PC-3 (cell line): ENCODE data around the gene TEAD1. TPM values are rescaled to one million over a fixed set of nuclear protein-coding genes. Genes with fewer than 3 reads are reported as not detected.

Experiments
- ATAC-seq: fragments of 200-7000 bp; cut with Tn5 transposase; 2 replicates; pipeline ENCODE4 v1.9.1; 2020; ENCODE audit warnings: mild to moderate bottlenecking, moderate library complexity
- BruUV-seq: library from RNA; stranded (reverse); fragments of 400-500 nt; replicated peaks from 2 replicates; lab custom pipeline; 2021; lab: Mats Ljungman, UMichigan
- CTCF ChIA-PET: fragments of 300-600 bp; sonication (Branson Sonifier 250); formaldehyde crosslinking; loops from one replicate; lab custom pipeline; 2022; ENCODE audit warnings: antibody characterized with exemption; lab: Charles Lee
- POLR2A ChIA-PET: fragments of 300-600 bp; sonication (Branson Sonifier 250); formaldehyde crosslinking; loops from one replicate; lab custom pipeline; 2022; ENCODE audit warnings: antibody characterized with exemption; ENCODE audit not compliant: unreplicated experiment; lab: Charles Lee
- DNase-seq: peaks from one replicate; pipeline ENCODE4 v3.0.0-alpha.2; 2015
- H2AFZ ChIP-seq: fragments of 300-600 bp; sonication (generic); 2 replicates; pipeline ENCODE4 v1.6.0; 2016; ENCODE audit warnings: antibody characterized with exemption, low read length
- H3F3A ChIP-seq: fragments of 300-600 bp; sonication (generic); one replicate; pipeline ENCODE4 v1.6.0; 2017; ENCODE audit warnings: antibody characterized with exemption, low read length, control low read depth, mild to moderate bottlenecking; ENCODE audit not compliant: unreplicated experiment
- H3K27ac ChIP-seq: fragments of 300-600 bp; sonication (generic); 2 replicates; pipeline ENCODE4 v1.5.1; 2016; ENCODE audit warnings: mild to moderate bottlenecking, low read length
- H3K27me3 ChIP-seq: fragments of 300-600 bp; sonication (generic); 2 replicates; pipeline ENCODE4 v1.6.1; 2016; ENCODE audit warnings: low read length, mixed read lengths
- H3K36me3 ChIP-seq: fragments of 300-600 bp; sonication (generic); 2 replicates; pipeline ENCODE4 v1.6.1; 2016; ENCODE audit warnings: low read depth, mixed run types, low read length, mixed read lengths
- H3K4me1 ChIP-seq: fragments of 300-600 bp; sonication (generic); 2 replicates; pipeline ENCODE4 v1.5.1; 2016; ENCODE audit warnings: low read length; ENCODE audit not compliant: insufficient read depth
- H3K4me2 ChIP-seq: fragments of 300-600 bp; sonication (generic); 2 replicates; pipeline ENCODE4 v1.6.0; 2016; ENCODE audit warnings: low read length
- H3K4me3 ChIP-seq: fragments of 300-600 bp; sonication (generic); 2 replicates; pipeline ENCODE4 v1.5.1; 2016; ENCODE audit warnings: mild to moderate bottlenecking, low read length, mixed read lengths
- H3K79me2 ChIP-seq: fragments of 300-600 bp; sonication (generic); 2 replicates; pipeline ENCODE4 v1.6.1; 2017; ENCODE audit warnings: low read length, mixed read lengths
- H3K9ac ChIP-seq: fragments of 300-600 bp; sonication (generic); 2 replicates; pipeline ENCODE4 v1.6.0; 2016; ENCODE audit warnings: mild to moderate bottlenecking, low read length
- H3K9me2 ChIP-seq: fragments of 300-600 bp; sonication (generic); replicated peaks from 2 replicates; pipeline ENCODE4 v1.6.1; 2016; ENCODE audit warnings: mixed run types, low read length, mixed read lengths
- H3K9me3 ChIP-seq: fragments of 300-600 bp; sonication (generic); 2 replicates; pipeline ENCODE4 v1.6.1; 2016; ENCODE audit warnings: low read length, mixed read lengths
- H4K20me1 ChIP-seq: fragments of 300-600 bp; sonication (generic); 2 replicates; pipeline ENCODE4 v1.6.1; 2016; ENCODE audit warnings: low read length, mixed read lengths
- EZH2 ChIP-seq: fragments of 300-600 bp; sonication (generic); IDR thresholded peaks from one replicate; pipeline ENCODE4 v1.6.1; 2017; ENCODE audit warnings: antibody characterized with exemption, mild to moderate bottlenecking, low read length; ENCODE audit not compliant: unreplicated experiment
- EZH2phosphoT487 ChIP-seq: fragments of 300-600 bp; sonication (generic); IDR thresholded peaks from 2 replicates; pipeline ENCODE4 v1.6.1; 2018; ENCODE audit warnings: mild to moderate bottlenecking, antibody characterized with exemption, low read length, borderline replicate concordance
- intact Hi-C: fragments of 100-400 bp; cut with micrococcal nuclease; formaldehyde crosslinking; loops from 2 replicates; pipeline ENCODE4 v1.9.0; 2023
- total RNA-seq: library from RNA; depleted of rRNA; stranded (reverse); fragments of >200 nt; gene quantifications from 2 replicates; pipeline ENCODE4 v1.2.3, GENCODE V29; 2014
- TF ChIP-seq, protein P1 (sequence below): fragments of 300-600 bp; sonication (generic); conservative IDR thresholded peaks from 2 replicates; pipeline ENCODE4 v1.5.1; 2017; ENCODE audit warnings: antibody characterized with exemption, low read depth, mild to moderate bottlenecking, low read length

The TEAD1 gene
- total RNA-seq, 1 experiment from 2014 or later, result 70.2 TPM

DNA sequence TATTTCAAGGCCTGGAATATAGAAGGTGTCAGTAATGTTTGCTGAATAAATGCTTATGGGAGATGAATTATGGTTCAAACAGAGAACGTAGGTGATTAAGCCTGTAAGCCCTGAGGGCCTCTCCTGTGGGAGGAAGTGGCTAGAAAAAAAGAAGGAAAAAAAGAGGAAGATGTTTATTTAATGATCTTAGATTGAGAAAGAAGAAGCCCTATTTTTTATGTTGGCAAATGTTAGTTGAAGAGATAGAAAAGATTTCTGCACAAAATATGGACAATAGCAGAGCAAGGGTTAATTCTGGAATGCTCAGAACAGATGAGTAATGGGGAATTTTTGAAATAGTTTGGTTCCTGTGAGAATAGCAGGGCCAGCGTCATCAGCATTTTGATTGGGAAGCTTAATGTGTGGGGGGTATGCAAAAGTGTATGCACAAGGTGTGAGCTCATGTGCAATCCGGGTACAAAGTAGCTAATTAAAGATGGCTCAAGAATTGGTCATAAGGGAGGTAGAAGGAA lies 95.7 kb downstream of the TEAD1 start:
- H2AFZ ChIP-seq, result no peak overlapping the region
- ATAC-seq, result peak; percentile 83
- H3K36me3 ChIP-seq, result peaks cover 15% of the 10 kb centered on the region; the same call in 1 of the 2 replicates
- peak overlapping the region; percentile 45 for H3K9ac ChIP-seq
- peak overlapping the region; percentile 5; the same call in 1 of the 2 replicates for H3K4me3 ChIP-seq
- POLR2A ChIA-PET, result interaction anchor here (0.7 kb wide), 1 partner anchor 78 kb away, joined by 5 read pairs; no protein-coding TSS in a partner anchor
- no peaks in the 10 kb centered on the region for H3K27me3 ChIP-seq
- DNase-seq, result peak; percentile 82
- H3F3A ChIP-seq, result no peaks in the 10 kb centered on the region
- CTCF ChIA-PET, result interaction anchor here (0.6 kb wide), 1 partner anchor 23 kb away, joined by 3 read pairs; no protein-coding TSS in a partner anchor
- peak overlapping the region; percentile 87 for H3K27ac ChIP-seq
- peaks cover 42% of the 10 kb centered on the region for H3K4me1 ChIP-seq
- intact Hi-C loops, result loop anchor here (2.0 to 5.0 kb wide), 3 partner anchors 45 to 117 kb away; no protein-coding TSS in a partner anchor
- BruUV-seq, result no TSS peak
- no peaks in the 10 kb centered on the region for H3K9me2 ChIP-seq
- peak overlapping the region; percentile 62 for H3K4me2 ChIP-seq
- H3K9me3 ChIP-seq, result no peaks in the 10 kb centered on the region
- no peaks in the 10 kb centered on the region for H4K20me1 ChIP-seq
- peaks cover 85% of the 10 kb centered on the region for H3K79me2 ChIP-seq
- no peak for TF ChIP-seq EZH2
- TF ChIP-seq EZH2phosphoT487, result no peak
- TF ChIP-seq, protein P1, sequence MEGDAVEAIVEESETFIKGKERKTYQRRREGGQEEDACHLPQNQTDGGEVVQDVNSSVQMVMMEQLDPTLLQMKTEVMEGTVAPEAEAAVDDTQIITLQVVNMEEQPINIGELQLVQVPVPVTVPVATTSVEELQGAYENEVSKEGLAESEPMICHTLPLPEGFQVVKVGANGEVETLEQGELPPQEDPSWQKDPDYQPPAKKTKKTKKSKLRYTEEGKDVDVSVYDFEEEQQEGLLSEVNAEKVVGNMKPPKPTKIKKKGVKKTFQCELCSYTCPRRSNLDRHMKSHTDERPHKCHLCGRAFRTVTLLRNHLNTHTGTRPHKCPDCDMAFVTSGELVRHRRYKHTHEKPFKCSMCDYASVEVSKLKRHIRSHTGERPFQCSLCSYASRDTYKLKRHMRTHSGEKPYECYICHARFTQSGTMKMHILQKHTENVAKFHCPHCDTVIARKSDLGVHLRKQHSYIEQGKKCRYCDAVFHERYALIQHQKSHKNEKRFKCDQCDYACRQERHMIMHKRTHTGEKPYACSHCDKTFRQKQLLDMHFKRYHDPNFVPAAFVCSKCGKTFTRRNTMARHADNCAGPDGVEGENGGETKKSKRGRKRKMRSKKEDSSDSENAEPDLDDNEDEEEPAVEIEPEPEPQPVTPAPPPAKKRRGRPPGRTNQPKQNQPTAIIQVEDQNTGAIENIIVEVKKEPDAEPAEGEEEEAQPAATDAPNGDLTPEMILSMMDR, result no peak

DNA sequence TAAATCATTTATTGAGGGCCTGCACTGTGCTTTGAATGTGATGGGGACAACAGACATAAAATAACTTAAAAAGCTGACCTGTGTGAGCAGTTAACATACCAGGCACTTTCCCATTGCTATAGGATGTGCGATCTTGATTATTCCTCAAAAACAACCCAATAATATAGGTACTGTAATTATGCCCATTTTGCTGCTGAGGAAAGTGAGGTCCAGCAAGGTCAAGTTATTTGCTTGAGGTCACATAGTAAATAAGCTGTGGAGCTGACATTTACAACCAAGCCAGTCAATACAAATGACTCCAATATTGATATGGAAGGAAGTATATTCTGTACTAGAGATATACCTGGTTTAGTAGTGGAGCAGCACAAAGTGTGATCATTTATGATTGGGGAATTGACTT lies 96.2 kb downstream of the TEAD1 start:
- peaks cover 12% of the 10 kb centered on the region; the same call in 1 of the 2 replicates for H3K36me3 ChIP-seq
- intact Hi-C loops, result loop anchor here (2.0 to 5.0 kb wide), 2 partner anchors 46 to 78 kb away; no protein-coding TSS in a partner anchor
- H3K79me2 ChIP-seq, result peaks cover 90% of the 10 kb centered on the region
- H3K9me2 ChIP-seq, result no peaks in the 10 kb centered on the region
- H3K4me2 ChIP-seq, result peak overlapping the region; percentile 62
- H3K4me1 ChIP-seq, result peaks cover 42% of the 10 kb centered on the region
- TF ChIP-seq EZH2phosphoT487 (no peak), EZH2 (no peak)
- TF ChIP-seq, protein P1, result no peak
- ATAC-seq, result no peak
- H3K9me3 ChIP-seq, result no peaks in the 10 kb centered on the region
- no peak overlapping the region for H2AFZ ChIP-seq
- no peak for DNase-seq
- ChIA-PET POLR2A (interaction anchor here (0.7 kb wide), 1 partner anchor 79 kb away, joined by 5 read pairs; no protein-coding TSS in a partner anchor), CTCF (interaction anchor here (0.6 kb wide), 1 partner anchor 23 kb away, joined by 3 read pairs; no protein-coding TSS in a partner anchor)
- peak overlapping the region; percentile 87 for H3K27ac ChIP-seq
- H3K27me3 ChIP-seq, result no peaks in the 10 kb centered on the region
- no TSS peak for BruUV-seq
- peak overlapping the region; percentile 5; the same call in 1 of the 2 replicates for H3K4me3 ChIP-seq
- H4K20me1 ChIP-seq, result no peaks in the 10 kb centered on the region
- no peaks in the 10 kb centered on the region for H3F3A ChIP-seq
- H3K9ac ChIP-seq, result peak overlapping the region; percentile 44
